ENCODE results near the gene IL20RA. TPM values are rescaled to one million over a fixed set of nuclear protein-coding genes. Genes with fewer than 3 reads are reported as not detected.

Gene IL20RA
- total RNA-seq, 1 donor from 2014 or later, result 0.41 TPM

DNA sequence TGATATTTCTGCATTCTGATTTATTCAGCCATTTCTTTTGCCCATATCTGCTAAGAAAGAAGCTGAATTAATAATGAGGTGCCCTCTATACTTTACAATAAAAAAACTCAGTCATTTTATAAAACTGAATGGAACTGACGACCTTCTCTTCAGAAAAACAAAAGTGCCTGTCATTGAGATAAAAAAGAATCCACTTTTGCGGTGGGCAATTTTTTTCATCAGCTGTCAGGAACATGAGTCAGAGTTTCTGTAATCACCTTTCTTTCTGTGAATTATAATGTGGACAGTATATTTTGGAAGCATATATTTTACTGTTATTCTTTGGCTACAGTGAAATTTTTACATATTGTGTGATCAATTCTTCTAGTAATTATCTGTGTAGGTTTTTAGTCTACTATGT is 33.4 kb downstream of the IL20RA start:
- no peak for FAIRE-seq
- no peak for DNase-seq (ENCODE audit: low spot score in 2 of 2)

GRCh38 chr6:137010128-137010718 is 34.5 kb downstream of the IL20RA start:
- no peak for DNase-seq (ENCODE audit: low spot score in 2 of 2)

DNA sequence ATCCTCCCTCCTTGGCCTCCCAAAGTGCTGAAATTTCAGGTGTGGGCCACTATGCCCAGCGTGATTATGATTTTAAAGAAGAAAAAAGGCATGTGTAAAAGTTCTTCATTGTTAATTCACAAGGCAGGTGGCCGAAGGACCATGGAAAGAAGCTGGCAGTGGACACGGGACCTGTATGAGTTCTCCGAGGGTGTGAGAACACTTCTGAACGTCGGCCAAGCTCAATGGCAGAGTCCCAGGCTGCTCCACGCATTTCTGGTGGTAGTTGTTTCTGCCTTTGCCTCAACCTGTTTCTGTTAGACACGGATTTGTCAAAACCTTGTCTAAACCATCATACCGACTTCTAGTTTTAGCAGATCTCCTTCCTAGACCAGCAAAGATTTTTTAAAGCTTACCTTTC is 36.6 kb downstream of the IL20RA start:
- no peak for FAIRE-seq
- no peak for DNase-seq (ENCODE audit: low spot score in 2 of 2)

More at GRCh38 chr6:137010128-137010718, 34.5 kb downstream of the IL20RA start:
- no peak for FAIRE-seq

DNA sequence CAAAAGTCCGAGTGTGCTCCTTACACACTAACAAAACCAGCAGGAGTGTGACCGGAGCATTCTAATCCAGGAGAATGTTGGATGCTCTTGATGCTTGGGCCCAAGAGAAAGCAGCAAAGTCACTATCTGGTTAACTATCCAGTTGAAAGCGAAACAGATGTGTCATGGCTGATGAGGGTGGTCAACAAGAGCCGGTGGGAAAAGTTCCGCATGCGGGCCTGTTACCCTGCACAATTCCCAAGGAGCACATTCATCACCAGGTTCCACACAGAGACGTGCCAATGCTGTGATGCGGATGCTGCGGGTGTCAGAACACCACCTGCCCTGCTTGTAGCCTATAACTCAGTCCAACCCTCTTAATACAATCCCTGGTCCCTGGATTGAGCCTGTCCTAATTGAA is 38.7 kb downstream of the IL20RA start:
- no peak for DNase-seq (ENCODE audit: low spot score in 2 of 2)
- no peak for FAIRE-seq

DNA sequence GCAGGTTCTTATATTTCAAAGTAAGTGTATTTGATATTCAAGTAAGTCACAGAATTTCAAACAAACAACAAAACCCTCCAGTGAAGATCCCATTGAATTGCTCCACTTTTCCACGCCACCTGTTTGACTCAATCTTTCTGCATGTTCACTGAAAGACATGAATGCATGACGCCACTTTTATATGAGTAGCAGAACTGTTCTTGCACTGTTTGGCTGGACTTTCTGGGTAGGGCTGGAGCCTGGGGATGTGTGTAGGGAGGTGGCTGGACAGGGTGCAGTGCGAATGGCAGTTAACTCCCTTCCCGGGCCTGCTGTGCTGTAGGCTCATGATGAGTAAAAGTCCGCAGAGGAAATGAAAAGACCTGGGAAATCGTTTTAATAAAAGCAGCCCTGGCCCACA is 39.7 kb downstream of the IL20RA start:
- no peak for FAIRE-seq
- no peak for DNase-seq (ENCODE audit: low spot score in 2 of 2)

- DNase-seq (ENCODE audit: low spot score in 2 of 2), result no peak
- FAIRE-seq, result no peak
Measured at GRCh38 chr6:137002505-137002904, 42.3 kb downstream of the IL20RA start.

DNA sequence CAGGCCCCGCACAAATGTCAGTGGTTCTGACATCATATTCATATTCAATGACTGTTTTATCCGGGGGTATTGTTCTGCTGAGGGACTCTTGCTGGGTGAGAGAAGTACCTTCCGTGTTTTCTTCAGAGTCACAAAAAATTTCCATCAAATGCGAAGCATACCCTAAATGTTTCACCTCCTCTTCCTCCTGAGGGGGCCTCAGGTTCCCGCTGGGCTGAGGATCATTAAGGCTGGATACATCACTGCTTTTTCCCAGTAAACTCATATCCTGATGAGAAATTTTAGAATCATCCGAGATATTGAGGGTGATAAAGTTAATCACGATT is 42.8 kb downstream of the IL20RA start:
- DNase-seq (ENCODE audit: low spot score in 2 of 2), result no peak
- FAIRE-seq, result no peak

DNA sequence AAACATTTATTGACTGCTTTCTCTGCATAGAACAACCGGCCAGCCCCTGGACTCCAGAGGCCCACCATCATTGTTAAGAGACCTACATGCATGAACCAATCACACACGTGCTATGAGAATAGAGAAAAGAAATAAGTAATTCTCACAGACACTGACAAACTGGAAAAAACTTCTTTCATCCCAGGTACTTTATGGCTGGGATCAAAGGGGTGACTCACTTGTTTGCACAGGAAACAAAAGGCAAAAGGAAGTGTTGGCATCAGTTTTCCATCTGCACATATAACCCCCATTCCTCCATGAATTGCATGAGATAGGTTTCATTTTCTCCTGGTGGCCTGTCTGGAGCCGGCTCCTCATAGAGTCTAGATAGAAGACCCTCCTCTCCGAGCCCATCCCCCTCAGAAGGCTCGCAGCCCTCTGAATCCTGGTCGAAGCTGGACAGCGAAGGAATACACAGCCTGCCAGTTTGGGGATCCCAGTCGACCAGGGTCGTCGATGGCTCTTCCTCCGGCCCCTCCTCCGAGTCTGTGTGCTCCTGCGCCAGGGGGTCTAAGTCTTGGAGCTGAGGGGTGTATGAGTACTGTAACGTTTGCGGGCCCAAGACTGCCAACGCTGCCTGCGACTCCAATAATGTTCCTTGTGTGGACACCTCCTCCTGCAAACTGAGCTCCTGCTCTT is 43.3 kb downstream of the IL20RA start:
- no peak for DNase-seq (ENCODE audit: low spot score in 2 of 2)
- FAIRE-seq, result no peak

DNA sequence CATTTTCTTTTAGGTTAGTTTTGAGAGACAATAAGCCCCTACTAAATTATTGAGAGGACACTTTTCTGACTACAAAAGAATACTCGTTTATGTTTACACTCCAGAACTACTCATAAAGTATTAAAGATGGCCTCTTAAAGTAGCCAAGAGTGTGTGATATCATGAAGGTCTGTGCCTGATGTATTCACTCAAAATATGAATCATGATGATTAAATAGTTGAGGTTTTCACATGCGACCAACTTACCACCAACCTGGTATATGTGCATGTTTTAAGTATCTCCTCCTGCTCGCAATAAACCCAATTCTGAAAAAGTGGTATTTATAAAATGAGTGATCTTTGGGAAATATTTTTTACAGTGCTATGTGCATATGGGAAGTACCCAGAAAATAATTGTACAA is 43.9 kb downstream of the IL20RA start:
- no peak for DNase-seq (ENCODE audit: low spot score in 2 of 2)

DNA sequence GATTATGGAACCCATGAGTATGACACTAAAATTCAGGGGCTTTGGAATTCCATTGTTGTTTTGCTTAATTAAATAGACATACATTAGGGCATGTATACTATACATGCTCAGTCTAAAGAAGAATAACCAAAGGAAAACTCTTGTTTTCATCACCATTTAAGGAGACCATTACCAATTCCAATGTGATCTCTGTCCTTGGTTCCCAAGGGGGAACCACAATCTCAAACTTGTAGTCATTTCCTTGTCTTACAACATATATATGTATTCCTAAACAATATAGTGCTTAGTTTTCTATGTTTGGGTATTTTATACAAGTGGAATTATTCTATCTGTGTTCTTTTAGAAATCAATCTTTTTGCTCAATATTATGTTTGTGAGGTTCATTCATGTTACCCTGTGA is 49.2 kb downstream of the IL20RA start:
- no peak for DNase-seq (ENCODE audit: low spot score in 2 of 2)
- FAIRE-seq, result no peak

More for the DNA sequence above, 43.9 kb downstream of the IL20RA start:
- FAIRE-seq, result no peak

DNA sequence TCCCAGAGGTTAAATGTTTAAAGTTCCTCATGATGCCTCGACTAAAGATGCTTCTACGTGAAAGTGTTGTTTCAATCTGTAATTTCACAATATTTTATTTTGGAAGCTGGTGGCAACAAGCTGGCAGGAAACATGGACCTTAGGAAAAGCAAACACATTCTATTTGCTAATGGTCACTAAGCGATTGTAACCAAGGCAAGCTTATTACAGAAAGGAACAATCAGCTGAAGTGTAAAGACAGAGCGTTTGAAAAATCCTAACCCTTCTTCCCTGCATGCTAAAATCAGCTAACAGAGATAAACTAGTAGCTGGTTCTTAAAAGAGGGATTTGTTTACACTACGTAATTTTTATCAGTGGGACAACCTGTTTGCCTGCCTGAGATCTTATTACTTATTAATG is 50.0 kb downstream of the IL20RA start:
- no peak for FAIRE-seq
- no peak for DNase-seq (ENCODE audit: low spot score in 2 of 2)

DNA sequence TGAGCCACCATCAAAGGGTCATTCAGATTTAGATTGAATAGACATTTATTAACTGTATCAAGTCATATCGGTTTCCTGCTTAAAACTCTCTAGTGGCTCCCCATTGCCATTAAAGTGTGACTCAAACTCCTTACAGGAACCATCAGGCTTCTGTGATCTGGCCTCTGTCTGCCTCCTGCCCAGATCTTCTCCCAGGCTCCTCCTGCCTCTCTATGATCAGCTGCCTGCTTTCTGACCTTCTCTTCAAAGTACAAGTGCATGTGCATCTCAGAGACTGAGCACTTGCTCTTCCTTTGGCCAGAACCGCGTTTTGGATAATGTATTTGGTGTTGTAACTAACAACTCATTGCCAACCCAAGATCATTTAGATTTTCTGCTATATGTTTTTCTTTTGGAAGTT is 52.7 kb downstream of the IL20RA start:
- FAIRE-seq, result no peak
- DNase-seq (ENCODE audit: low spot score in 2 of 2), result no peak

GRCh38 chr6:136991646-136992045 is 53.1 kb downstream of the IL20RA start:
- FAIRE-seq (no peak), DNase-seq (ENCODE audit: low spot score in 2 of 2) (no peak)

- DNase-seq (ENCODE audit: low spot score in 2 of 2) (no peak), FAIRE-seq (no peak)
Measured at GRCh38 chr6:136990754-136991153, 54.0 kb downstream of the IL20RA start.

GRCh38 chr6:136990242-136990578 is 54.6 kb downstream of the IL20RA start:
- FAIRE-seq, result no peak
- DNase-seq (ENCODE audit: low spot score in 2 of 2), result no peak

DNA sequence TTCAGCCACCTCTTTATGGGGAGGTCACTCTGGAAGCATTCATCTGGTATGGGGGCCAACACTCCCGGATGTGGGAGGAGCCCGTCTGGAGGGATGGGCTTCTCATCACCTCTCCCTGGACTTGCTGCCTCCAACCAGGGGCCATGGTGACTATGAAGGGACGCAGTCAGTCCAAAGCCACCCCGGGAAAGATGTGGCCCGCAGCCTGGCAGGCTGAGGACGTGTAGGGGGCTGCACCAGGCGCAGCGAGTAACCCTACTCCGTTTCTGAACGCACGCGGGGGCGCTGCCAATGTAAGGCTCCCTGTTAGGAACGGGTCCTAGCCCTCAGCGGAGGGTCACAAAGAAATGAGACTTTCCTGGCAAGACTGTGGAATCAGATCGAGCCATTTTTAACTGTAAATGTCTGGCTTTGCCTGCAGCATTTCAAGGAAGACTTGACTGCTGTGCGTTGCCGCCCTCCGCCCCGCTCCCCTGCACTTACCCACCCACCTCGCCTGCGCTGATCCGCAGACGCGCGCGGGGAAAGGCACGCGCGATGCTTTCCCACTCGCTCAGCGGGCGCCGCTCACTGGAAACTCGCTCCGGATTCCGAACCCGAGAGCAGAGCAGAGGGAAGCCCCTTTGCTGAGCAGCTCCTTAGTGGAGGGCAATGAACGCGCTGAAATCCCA is 55.1 kb downstream of the IL20RA start:
- FAIRE-seq (no peak), DNase-seq (ENCODE audit: low spot score in 2 of 2) (peak in 1 of 2 donors; percentile 15)

GRCh38 chr6:136987526-136987925 is 57.2 kb downstream of the IL20RA start:
- DNase-seq (ENCODE audit: low spot score in 2 of 2), result no peak
- no peak for FAIRE-seq

DNA sequence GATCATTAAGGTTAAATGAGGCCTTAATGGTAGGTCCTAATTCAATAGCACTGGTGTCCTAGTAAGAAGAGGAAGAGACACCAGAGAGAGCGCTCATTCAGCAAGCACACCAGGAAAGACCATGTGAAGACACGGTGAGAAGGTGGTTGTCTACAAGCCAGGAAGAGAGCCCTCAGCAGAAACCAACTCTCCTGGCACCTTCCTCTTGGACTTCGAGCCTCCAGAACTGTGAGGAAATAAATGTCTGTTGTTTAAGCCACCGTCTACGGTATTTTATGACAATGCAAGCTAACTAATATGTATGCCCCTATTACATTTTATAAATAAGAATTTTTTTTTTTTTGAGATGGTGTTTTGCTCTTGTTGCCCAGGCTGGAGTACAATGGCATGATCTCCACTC is 59.3 kb downstream of the IL20RA start:
- DNase-seq (ENCODE audit: low spot score in 2 of 2) (no peak), FAIRE-seq (no peak)

GRCh38 chr6:136984578-136984977 is 60.2 kb downstream of the IL20RA start:
- FAIRE-seq (no peak), DNase-seq (ENCODE audit: low spot score in 2 of 2) (no peak)

DNA sequence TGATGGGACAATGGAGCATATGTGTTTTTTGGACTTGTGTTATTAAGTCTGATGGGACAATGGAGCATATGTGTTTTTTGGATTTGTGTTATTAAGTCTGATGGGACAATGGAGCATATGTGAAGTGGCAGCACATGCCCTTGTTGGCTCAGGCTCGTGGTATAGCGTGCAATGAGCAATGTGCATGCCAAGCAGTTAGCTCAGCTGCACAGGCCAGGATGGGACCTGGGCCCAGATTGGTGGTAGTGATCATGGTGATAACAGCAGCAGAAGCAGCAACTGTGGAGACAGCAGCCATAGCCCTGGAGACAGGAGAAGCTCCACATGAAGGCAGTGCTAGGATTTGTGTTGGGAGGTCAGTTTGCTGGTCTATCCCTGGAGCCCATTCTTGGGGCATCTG is 61.1 kb downstream of the IL20RA start:
- no peak for FAIRE-seq

GRCh38 chr6:136982928-136983327 is 61.8 kb downstream of the IL20RA start:
- DNase-seq (ENCODE audit: low spot score in 2 of 2), result no peak
- no peak for FAIRE-seq

More for the DNA sequence above, 61.1 kb downstream of the IL20RA start:
- no peak for DNase-seq (ENCODE audit: low spot score in 2 of 2)

- DNase-seq (ENCODE audit: low spot score in 2 of 2), result no peak
- no peak for FAIRE-seq
Measured at GRCh38 chr6:136980070-136980469, 64.7 kb downstream of the IL20RA start.
